ENCODE measurements around the gene HSD17B14.
A peak's percentile ranks its signal among the peaks of the same experiment; 100 is the strongest.
"Not testable (repeated sequence)": the region's sequence is repeated elsewhere in the genome, so short reads cannot be mapped to it uniquely, and the experiment has no call there.

Gene HSD17B14

DNA sequence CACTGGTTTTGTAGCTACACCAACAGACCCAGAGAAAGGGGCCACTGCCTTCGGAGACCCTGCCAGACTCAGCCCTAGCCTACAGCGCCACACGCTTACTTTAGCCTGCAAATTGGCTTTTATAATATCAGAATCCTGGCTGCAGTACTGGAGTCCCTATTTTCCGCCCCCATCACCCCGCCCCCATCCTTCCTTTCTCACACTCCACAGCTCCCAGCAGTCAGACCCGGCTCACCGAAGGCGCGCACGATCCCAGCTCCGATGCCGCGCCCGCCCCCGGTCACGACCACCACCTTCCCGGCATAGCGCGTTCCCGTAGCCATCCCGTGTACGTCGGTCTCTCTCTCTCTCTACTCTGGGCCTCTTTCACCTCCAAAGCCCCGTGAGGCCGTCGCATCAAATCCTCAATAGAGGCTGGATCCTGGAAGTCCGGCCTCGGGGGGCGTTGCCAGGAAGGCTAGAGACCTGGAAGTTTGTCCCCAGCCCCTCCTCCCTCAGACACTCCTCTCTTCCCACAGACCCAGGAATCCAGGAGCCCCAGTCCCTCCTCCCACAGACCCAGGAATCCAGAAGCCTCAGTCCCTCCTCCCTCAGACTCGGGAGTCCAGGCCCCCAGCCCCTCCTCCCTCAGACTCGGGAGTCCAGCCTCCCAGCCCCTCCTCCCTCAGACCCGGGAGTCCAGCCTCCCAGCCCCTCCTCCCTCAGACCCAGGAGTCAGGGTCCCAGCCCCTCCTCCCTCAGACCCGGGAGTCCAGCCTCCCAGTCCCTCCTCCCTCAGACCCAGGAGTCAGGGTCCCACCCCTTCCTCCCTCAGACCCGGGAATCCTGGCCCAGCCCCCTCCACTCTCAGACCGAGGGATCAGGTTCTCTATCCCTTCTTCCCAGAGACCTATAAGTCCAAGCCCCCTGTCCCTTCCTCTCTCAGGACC is at the start of gene HSD17B14:
TSS of gene HSD17B14 (minus strand) at position 403 of the 929 bp plus-strand sequence. CDS start at position 323, 80 bp downstream.
- peak; percentile 76 for DNase-seq

GRCh38 chr19:48883726-48884125 is 47.4 kb upstream of the HSD17B14 start:
- no peak for DNase-seq

GRCh38 chr19:48881741-48882657 is 45.7 kb upstream of the HSD17B14 start:
- peak; percentile 27 for DNase-seq

DNA sequence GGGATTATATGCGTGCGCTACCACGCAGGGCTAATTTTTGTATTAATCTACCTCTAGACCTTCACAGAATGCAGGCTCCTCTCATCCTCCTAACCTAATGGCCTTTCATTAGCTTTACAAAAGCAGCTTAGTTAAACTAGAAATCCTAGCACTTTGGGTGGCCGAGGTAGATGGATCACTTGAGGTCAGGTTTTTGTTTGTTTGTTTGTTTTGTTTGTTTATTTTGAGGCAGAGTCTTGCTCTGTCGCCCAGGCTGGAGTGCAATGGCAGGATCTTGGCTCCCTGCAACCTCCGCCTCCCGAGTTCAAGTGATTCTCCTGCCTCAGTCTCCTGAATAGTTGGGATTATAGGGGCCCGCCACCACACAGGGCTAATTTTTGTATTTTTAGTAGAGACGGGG is 43.4 kb upstream of the HSD17B14 start:
- not testable (repeated sequence) for DNase-seq

DNA sequence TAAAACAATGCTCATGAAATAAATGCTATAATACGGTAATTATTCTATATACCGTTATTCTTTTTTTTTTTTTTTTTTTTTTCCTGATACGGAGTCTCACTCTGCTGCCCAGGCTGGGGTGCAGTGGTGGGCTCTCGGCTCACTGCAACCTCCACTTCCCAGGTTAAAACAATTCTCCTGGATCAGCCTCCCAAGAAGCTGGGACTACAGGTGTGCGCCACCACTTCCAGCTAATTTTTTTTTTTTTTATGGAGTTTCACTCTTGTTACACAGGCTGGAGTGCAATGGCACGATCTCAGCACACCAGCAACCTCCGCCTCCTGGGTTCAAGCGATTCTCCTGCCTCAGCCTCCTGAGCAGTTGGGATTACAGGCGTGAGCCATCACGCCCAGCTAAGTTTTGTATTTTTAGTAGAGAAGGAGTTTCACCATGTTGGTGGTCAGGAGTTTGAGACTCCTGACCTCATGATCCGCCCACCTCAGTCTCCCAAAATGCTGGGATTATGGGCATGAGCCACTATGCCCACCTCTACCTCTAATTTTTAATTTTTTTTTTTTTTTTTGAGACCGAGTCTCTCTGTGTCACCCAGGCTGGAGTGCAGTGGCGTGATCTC is 42.8 kb upstream of the HSD17B14 start:
- DNase-seq = peak; percentile 18

DNA sequence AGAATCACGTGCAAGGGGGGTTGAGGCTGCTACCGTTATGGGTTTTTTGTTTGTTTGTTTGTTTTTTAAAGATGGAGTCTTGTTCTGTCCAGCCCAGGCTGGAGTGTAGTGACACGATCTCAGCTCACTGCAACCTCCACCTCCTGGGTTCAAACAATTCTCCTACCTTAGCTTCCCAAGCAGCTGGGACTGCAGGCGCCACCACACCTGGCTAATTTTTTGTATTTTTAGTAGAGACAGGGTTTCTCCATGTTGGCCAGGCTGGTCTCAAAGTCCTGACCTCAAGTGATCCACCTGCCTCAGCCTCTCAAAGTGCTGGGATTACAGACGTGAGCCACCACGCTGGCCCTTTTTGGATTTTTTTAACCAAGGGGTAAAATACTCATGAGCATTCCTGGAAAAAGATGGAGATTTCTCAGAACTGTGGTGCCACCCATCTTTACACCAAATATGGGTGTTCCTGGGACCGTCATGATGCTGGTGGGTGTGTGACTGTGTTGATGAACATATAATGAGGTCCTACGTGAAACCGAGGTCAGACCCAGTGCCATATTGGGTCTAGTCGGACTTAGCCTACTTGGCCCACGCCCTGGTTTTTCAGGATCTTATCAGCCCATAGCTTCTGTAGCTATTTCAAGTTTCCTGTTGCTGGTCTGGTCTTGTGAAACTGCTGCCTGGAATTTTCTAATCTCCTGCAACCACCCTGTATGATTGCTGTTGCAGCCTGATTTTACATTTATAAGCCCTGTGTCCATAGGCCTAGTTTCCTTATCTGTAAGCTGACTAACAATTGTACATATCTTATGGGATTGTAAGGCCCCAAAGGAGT is 42.1 kb upstream of the HSD17B14 start:
- peak; percentile 23 for DNase-seq

DNA sequence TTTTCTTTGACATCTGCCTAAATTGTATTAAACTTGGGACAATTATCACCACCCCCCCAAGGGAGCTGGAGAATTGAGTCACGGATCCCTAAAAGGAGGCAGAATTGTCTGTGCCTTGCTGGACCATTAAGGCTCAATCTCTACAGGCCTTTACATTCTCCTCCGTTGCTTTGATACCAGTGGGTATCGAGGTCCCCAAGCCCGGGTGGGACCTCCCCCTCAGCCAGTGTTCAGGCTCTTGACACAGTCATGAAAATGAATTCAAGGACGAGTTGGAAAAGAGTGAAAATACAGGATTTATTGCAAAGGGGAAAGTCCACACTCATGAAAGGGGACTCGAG is 41.5 kb upstream of the HSD17B14 start:
- no peak for DNase-seq

GRCh38 chr19:48876043-48876981 is 40.0 kb upstream of the HSD17B14 start:
- DNase-seq = not testable (repeated sequence)

GRCh38 chr19:48874303-48875135 is 38.2 kb upstream of the HSD17B14 start:
- peak; percentile 40 for DNase-seq

- peak; percentile 20 for DNase-seq
Observed at GRCh38 chr19:48873476-48874302, 37.4 kb upstream of the HSD17B14 start.

- peak; percentile 86 for DNase-seq
Observed at GRCh38 chr19:48872884-48873475, 36.7 kb upstream of the HSD17B14 start.

DNA sequence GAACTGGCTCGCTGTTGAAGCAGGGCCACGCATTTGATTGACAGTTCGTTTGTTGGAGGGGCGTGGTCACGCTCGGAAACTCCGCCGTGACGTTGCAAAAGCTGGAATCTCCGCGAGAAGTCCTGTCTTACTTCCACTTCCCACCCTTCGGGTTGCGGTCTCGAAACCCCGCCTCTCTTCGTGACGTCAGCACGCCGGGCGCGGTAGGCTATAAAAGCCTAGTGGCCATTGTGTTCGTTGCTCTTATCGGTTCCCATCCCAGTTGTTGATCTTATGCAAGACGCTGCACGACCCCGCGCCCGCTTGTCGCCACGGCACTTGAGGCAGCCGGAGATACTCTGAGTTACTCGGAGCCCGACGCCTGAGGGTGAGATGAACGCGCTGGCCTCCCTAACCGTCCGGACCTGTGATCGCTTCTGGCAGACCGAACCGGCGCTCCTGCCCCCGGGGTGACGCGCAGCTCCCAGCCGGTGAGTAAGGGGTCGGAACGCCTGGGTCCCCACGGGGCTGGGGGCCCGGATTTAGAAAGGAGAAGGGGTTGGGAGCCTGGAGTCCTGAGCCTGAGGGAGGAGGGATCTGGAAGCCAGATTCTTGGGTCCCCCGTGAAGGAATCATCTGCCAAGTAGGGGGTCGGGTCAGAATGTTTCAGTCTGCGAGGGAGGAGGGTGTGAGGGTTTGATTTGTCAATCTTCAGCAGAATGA is 36.0 kb upstream of the HSD17B14 start, which contains the start of gene PPP1R15A:
TSS of gene PPP1R15A (plus strand) at position 240 of the 702 bp plus-strand sequence. CDS start 813 bp downstream, outside the sequence.
- DNase-seq = peak; percentile 99

DNA sequence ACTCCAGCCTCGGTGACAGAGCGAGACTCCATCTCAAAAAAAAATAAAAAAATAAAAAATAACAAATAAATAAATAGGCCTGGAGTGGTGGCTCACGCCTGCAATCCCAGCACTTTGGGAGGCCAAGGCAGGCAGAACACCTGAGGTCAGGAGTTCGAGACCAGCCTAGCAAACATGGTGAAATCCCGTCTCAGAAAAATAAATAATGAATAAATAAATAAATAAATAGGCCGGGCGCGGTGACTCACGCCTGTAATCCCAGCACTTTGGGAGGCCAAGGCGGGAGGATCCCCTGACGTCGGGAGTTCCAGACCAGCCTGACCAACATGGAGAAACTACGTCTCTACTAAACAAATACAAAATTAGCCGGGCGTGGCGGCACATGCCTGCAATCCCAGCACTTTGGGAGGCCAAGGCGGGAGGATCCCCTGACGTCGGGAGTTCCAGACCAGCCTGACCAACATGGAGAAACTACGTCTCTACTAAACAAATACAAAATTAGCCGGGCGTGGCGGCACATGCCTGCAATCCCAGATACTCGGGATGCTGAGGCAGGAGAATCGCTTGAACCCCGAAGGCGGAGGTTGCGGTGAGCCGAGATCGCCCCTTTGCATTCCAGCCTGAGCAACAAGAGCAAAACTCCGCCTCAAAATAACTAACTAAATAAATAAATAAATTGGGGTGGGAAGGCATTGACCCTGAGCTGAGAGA is 35.3 kb upstream of the HSD17B14 start:
- DNase-seq = not testable (repeated sequence)

DNA sequence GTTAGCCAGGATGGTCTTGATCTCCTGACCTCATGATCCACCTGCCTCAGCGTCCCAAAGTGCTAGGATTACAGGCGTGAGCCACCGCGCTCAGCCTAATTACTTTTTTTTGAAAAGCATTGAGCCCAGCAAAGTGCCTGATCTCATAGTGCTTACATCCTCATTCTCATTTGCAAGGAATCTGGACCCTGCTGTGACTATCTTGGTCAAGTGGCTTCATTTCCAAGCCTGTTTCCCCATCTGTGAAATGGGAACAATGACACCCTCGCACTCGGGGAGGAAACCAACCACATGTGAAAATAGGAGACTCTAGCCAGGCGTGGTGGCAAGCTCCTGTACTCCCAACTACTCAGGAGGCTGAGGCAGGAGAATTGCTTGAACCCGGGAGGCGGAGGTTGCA is 33.8 kb upstream of the HSD17B14 start:
- no peak for DNase-seq

GRCh38 chr19:48868114-48868886 is 32.0 kb upstream of the HSD17B14 start, which contains the start of gene PLEKHA4:
PLEKHA4 (minus strand) TSS chr19:48868617; CDS start chr19:48867620, 997 bp downstream.
- DNase-seq = peak; percentile 86

DNA sequence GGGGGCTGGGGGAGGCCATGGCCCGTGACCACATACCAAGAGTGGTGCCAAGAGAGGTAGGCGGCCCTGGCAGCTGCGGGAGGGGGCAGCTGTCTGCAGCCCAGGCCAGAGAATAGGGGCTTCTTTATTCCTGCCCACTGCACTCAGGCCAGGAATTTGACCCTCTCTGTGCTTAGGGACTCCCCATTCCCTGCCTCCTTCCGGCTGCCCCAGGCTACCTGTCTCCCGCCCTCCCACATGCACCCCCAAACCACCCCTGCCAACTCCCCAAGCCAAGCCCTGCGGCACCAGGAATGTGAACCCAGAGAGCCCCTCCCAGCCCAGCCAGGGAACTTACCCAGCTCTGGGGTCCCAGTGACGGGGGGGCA is 31.4 kb upstream of the HSD17B14 start:
- DNase-seq = no peak

Data from left hindlimb (tissue), 1 donor.